ENCODE data around the gene SEC22A.
"Not testable (repeated sequence)": the region's sequence is repeated elsewhere in the genome, so short reads cannot be mapped to it uniquely, and the experiment has no call there.

Gene SEC22A

GRCh38 chr3:123180791-123181190 is 21.0 kb upstream of the SEC22A start:
- DNase-seq (ENCODE audit: low read depth, low spot score): no peak

GRCh38 chr3:123186695-123187094 is 15.0 kb upstream of the SEC22A start:
- DNase-seq (ENCODE audit: low read depth, low spot score): no peak

GRCh38 chr3:123188058-123188457 is 13.7 kb upstream of the SEC22A start:
- no peak for DNase-seq (ENCODE audit: low read depth, low spot score)

- no peak for DNase-seq (ENCODE audit: low read depth, low spot score)
Measured at GRCh38 chr3:123193448-123194101, 8.2 kb upstream of the SEC22A start.

- no peak for DNase-seq (ENCODE audit: low read depth, low spot score)
Measured at GRCh38 chr3:123194552-123194951, 7.2 kb upstream of the SEC22A start.

GRCh38 chr3:123198372-123198771 is 3.4 kb upstream of the SEC22A start:
- DNase-seq (ENCODE audit: low read depth, low spot score): no peak

- no peak for DNase-seq (ENCODE audit: low read depth, low spot score)
Measured at GRCh38 chr3:123201223-123201556, 553 bp upstream of the SEC22A start.

- no peak for DNase-seq (ENCODE audit: low read depth, low spot score)
Measured at GRCh38 chr3:123202451-123202850, 708 bp downstream of the SEC22A start.

- DNase-seq (ENCODE audit: low read depth, low spot score): no peak
Measured at GRCh38 chr3:123218990-123219389, 17.2 kb downstream of the SEC22A start.

GRCh38 chr3:123221369-123221768 is 19.6 kb downstream of the SEC22A start:
- not testable (repeated sequence) for DNase-seq (ENCODE audit: low read depth, low spot score)

- DNase-seq (ENCODE audit: low read depth, low spot score): no peak
Measured at GRCh38 chr3:123225016-123225415, 23.3 kb downstream of the SEC22A start.

GRCh38 chr3:123226549-123226948 is 24.8 kb downstream of the SEC22A start:
- DNase-seq (ENCODE audit: low read depth, low spot score): no peak

GRCh38 chr3:123229145-123229544 is 27.4 kb downstream of the SEC22A start:
- DNase-seq (ENCODE audit: low read depth, low spot score): no peak

GRCh38 chr3:123236902-123237301 is 35.2 kb downstream of the SEC22A start:
- DNase-seq (ENCODE audit: low read depth, low spot score): no peak

GRCh38 chr3:123239186-123239585 is 37.4 kb downstream of the SEC22A start:
- not testable (repeated sequence) for DNase-seq (ENCODE audit: low read depth, low spot score)

- DNase-seq (ENCODE audit: low read depth, low spot score): no peak
Measured at GRCh38 chr3:123239756-123240155, 38.0 kb downstream of the SEC22A start.

GRCh38 chr3:123244128-123244527 is 42.4 kb downstream of the SEC22A start:
- no peak for DNase-seq (ENCODE audit: low read depth, low spot score)

GRCh38 chr3:123246866-123247265 is 45.1 kb downstream of the SEC22A start:
- no peak for DNase-seq (ENCODE audit: low read depth, low spot score)

GRCh38 chr3:123256256-123256655 is 54.5 kb downstream of the SEC22A start:
- DNase-seq (ENCODE audit: low read depth, low spot score): no peak

GRCh38 chr3:123258359-123258758 is 56.6 kb downstream of the SEC22A start:
- no peak for DNase-seq (ENCODE audit: low read depth, low spot score)

GRCh38 chr3:123258811-123259420 is 57.2 kb downstream of the SEC22A start:
- DNase-seq (ENCODE audit: low read depth, low spot score): no peak

GRCh38 chr3:123261666-123262065 is 59.9 kb downstream of the SEC22A start:
- DNase-seq (ENCODE audit: low read depth, low spot score): no peak

- no peak for DNase-seq (ENCODE audit: low read depth, low spot score)
Measured at GRCh38 chr3:123262226-123262625, 60.5 kb downstream of the SEC22A start.

- DNase-seq (ENCODE audit: low read depth, low spot score): no peak
Measured at GRCh38 chr3:123262868-123263267, 61.1 kb downstream of the SEC22A start.

Measured in activated naive CD8-positive, alpha-beta T cell treated with anti-CD3 and anti-CD28 coated beads, Interleukin-2, amount 50 U/mL, for 16 hours (primary cell).